Activated gamma-delta T cell treated with Interleukin-2 at 50 U/mL for 16 hours (primary cell): ENCODE data around the gene SUN2.
A peak's percentile ranks its signal among the peaks of the same experiment; 100 is the strongest.

Experiments
- DNase-seq: peaks from one replicate; pipeline ENCODE4 v3.0.0-alpha.2; 2020

Gene SUN2

DNA sequence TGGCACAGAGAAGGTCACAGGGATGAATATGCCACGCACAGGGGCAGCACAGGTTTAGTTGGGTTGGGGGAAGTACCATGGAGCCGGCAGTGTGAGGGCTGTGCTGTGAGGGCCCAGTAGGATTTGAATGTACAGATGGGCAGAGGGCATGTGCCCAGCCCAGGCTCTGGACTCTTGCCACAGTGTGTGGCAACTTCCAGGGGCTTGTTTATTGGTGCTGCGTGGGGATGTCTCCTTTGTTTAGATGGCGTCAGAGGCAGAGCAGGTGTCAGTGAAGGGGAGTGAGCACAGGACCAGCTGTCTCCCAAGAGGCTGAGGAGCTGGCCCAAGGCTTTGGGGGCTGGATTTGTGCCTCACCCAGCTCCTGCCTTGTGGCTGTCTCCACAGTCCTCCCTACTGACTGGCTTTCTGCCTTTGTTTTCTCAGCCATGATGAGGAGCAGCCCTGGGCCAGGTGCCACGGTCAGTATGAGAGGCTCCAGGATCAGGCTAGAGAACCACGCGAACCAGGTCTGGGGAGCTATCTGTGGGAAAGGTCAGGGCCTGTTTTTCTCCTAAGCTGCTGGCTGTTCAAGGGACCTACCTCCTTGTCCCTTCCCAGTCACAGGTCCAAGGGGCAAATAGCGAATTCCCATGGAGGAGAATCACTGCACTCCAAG, 21.9 kb downstream of the SUN2 start:
- no peak for DNase-seq

DNA sequence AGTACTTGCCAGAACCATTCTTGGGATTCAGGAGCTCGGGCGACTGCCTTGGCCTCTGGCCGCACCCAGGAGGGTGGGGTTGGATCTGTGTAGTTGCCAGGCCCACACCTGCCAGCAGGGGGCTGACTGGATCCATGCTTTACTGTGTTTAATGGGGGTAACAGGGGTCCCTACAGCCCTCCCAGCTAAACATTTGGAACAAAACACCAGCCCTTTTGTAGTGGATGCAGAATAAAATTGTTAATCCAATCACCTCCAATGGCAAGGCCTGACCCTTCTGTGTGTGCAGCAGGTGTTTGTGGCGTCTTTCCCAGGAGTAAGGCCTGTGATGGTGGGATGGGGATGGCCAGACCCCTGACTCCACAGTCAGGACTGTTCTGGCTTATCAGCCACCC, 22.5 kb downstream of the SUN2 start:
- DNase-seq: peak; percentile 66

DNA sequence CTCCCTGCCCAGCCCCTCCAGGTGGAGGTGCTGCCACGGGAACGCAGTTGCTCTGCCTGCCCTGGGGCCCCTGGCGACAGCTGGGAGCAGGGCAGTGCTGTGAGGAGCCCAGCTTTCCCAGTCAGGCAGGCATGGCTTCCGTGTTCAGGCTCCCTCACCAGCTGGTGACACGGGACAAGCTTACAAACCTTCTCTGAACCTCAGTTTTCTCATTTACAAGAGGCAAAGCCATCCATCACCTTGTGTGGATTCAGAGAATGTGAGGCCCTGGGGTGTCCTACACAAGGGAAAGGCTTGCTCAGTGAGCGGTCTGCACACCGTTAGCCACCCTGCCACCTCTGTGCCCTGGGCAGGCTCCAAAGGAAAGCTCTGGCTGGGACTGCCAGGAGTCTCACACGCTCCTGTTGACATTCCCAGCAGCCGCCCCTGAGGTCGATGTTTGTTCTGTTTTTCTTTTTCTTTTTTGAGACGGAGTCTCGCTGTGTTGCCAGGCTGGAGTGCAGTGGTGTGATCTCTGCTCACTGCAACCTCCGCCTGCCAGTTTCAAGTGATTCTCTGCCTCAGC, 23.5 kb downstream of the SUN2 start:
- no peak for DNase-seq

- no peak for DNase-seq
These were observed 24.1 kb downstream of the SUN2 start for GRCh38 chr22:38731703-38732161.

DNA sequence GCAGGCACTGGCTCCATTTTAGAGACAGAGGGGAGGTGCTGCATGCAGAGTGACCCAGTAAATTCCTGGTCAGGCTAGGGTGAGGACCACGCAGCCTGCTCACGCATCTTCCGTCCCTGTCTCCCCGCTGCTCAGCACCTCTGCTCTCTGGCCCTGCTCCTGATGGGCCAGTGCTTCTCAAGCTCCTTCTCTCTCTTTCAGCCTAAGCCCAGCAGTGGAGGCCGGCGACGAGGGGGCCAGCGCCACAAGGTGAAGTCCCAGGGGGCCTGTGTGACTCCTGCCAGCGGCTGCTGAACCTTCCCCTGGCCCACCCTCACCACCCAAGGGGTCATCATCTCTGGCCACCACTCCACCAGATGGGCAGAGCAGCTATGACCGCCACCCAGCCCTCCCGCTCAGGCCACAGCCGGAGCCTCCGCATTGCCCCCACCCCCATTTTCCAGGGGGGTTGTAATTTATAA, 25.4 kb downstream of the SUN2 start:
- DNase-seq: no peak

GRCh38 chr22:38729946-38730345, 25.9 kb downstream of the SUN2 start:
- DNase-seq: no peak

GRCh38 chr22:38728871-38729796, 26.7 kb downstream of the SUN2 start:
- DNase-seq: no peak

GRCh38 chr22:38727530-38728451, 28.0 kb downstream of the SUN2 start:
- no peak for DNase-seq

GRCh38 chr22:38727123-38727522, 28.7 kb downstream of the SUN2 start:
- DNase-seq: no peak

GRCh38 chr22:38725900-38726655, 29.7 kb downstream of the SUN2 start:
- no peak for DNase-seq

GRCh38 chr22:38724926-38725571, 30.7 kb downstream of the SUN2 start:
- DNase-seq: no peak

GRCh38 chr22:38724176-38724575, 31.6 kb downstream of the SUN2 start:
- no peak for DNase-seq

DNA sequence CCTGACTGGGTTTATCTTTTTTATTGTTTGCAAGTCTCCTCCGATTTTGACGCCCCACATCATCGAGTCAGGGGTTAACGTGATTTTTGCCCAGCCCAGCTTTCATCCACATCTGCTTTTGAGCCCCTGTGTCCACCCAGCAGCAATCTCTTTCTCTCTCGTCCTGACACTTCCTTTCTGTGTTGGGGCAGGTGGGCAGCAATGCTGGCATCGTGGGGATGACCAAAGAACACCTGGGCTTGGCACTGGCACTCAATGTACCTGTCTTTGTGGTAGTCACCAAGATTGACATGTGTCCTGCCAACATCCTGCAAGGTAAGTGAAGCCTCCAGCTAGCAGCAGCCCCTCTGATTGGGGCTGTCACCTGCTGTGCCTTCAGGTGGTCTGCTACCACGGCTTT, 34.2 kb downstream of the SUN2 start:
- DNase-seq: no peak

DNA sequence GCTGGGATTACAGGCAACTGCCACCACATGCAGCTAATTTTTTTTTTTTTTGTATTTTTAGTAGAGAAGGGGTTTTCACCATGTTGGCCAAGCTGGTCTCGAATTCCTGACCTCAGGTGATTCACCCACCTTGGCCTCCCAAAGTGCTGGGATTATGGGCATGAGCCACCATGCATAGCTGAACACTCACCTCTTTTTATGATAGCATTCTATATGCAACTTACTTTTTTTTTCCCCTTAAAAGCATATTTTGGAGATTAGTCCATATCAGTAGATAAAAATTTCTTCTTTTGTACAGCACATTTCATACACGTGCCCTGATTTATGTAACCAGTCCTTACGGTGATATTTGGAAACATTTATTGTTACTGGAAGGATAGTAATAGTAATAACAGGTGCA, 35.4 kb downstream of the SUN2 start:
- no peak for DNase-seq

GRCh38 chr22:38719196-38719595, 36.6 kb downstream of the SUN2 start:
- no peak for DNase-seq

DNA sequence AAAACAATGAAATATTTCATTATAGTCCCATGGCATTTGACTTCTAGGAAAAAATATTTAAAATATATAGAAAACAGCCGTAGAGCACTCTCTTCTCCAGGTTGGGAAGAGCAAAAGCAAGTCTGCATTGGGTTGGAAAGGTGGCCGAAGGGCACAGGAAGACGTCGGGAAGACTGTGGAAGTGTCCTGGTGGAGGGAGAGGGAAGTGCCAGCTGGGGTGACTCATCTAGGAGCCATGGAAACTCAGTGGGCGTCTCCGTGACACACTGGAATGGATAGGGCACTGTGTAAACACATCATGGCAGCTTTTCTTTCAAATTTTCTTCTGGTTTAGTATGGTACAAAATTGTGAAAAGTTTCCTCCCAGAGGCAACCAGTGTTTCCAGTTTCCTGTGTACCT, 37.4 kb downstream of the SUN2 start:
- no peak for DNase-seq

DNA sequence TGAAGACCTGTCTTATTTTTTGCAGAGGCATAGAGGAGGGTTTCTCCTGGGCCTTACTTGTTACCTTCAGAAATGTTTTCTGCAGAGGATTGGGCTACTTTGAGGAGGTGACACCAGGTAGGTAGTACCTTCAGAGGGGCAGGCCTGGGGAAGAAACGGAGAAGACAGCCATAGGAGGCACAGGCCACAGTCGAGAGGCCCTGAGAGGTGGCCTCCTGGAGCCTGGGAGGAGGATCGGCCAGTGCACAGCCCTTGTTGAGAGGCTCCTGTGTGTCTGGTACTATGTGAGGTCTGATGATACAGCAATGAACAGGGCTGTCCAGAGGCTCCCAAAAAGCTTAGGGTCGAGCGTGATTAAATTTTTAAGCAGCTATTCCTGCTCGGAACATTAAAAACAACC, 38.6 kb downstream of the SUN2 start:
- no peak for DNase-seq

- DNase-seq: no peak
These were observed 39.0 kb downstream of the SUN2 start for GRCh38 chr22:38716826-38717225.

GRCh38 chr22:38716271-38716670, 39.5 kb downstream of the SUN2 start:
- no peak for DNase-seq

GRCh38 chr22:38715852-38716251, 39.9 kb downstream of the SUN2 start:
- DNase-seq: no peak

DNA sequence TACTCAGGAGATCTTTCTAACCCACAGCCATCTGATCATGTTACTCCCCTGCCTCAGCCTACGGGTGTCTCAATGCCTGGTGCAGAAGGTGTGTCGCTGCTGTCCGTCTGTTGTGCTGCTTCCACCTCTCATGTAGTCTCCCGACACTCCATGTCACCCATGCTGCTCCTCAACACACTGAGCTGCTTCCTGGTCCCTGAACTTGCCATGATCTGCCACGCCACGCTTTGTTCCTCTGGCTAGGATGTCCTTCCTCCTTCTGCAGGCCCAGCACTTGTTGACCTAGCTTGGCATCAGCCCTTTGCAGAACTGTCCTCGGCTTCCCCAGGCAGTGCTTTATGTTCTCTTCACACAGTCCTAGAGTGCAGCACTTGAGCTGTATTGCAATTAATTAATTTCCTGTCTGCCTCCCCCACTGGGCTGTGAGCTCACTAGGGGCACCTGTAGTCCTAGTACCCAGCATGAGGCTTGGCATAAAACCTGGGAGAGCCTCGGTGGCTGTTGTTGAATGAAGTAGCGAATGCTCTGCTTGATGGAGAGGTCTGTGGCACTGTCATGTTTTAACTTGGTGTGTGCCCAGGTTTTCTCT, 40.5 kb downstream of the SUN2 start:
- no peak for DNase-seq
